ENCODE measurements around the gene DKC1.
A peak's percentile ranks its signal among the peaks of the same experiment; 100 is the strongest.

Gene DKC1

GRCh38 chrX:154762537-154763296 lies at the start of gene DKC1 (continued):
- TF ChIP-seq SETDB1 (IDR thresholded peaks at IDR 0.05; ENCODE audit: insufficient read length, low read length) (no peak), YY1 (tag by site-specific recombination; IDR thresholded peaks at IDR 0.05) (peak; percentile 66; the same call in 1 of the 2 replicates), PBX3 (CRISPR knock-in tag; IDR thresholded peaks at IDR 0.05) (peak; percentile 54; the same call in 1 of the 2 replicates), ZNF514 (tag by site-specific recombination; IDR thresholded peaks at IDR 0.05) (no peak), ZNF473 (tag by site-specific recombination; IDR thresholded peaks at IDR 0.05) (no peak), GLI2 (tag by site-specific recombination; IDR thresholded peaks at IDR 0.05; ENCODE audit: borderline replicate concordance, low read depth) (no peak), ZNF423 (tag by site-specific recombination; IDR thresholded peaks at IDR 0.05) (no peak), ZNF561 (tag by site-specific recombination; IDR thresholded peaks at IDR 0.05; ENCODE audit: borderline replicate concordance) (peak; percentile 23; the same call in 1 of the 2 replicates), ZNF311 (tag by site-specific recombination; IDR thresholded peaks at IDR 0.05; ENCODE audit: borderline replicate concordance) (no peak), ZNF19 (tag by site-specific recombination; IDR thresholded peaks at IDR 0.05; ENCODE audit: low read depth) (no peak), ZNF76 (tag by site-specific recombination; IDR thresholded peaks at IDR 0.05; ENCODE audit: borderline replicate concordance, low read depth) (peak; percentile 86), ZNF660 (tag by site-specific recombination; IDR thresholded peaks at IDR 0.05) (no peak), BCL6B (tag by site-specific recombination; IDR thresholded peaks at IDR 0.05) (no peak), ZBTB17 (tag by site-specific recombination; IDR thresholded peaks at IDR 0.05) (no peak; the same call in 1 of the 2 replicates), ZNF155 (tag by site-specific recombination; IDR thresholded peaks at IDR 0.05) (no peak), ZNF214 (tag by site-specific recombination; IDR thresholded peaks at IDR 0.05; ENCODE audit: borderline replicate concordance) (no peak)

- TF ChIP-seq CTCF (tag by site-specific recombination; IDR thresholded peaks at IDR 0.05) (peak; percentile 46; the same call in 1 of the 2 replicates), ZNF280C (tag by site-specific recombination; IDR thresholded peaks at IDR 0.05) (no peak), ZNF654 (tag by site-specific recombination; IDR thresholded peaks at IDR 0.05; ENCODE audit: low read depth) (peak; percentile 78), ELK4 (IDR thresholded peaks at IDR 0.05; ENCODE audit: borderline replicate concordance, low read depth, low read length) (no peak)
- ChIA-PET CTCF (no interaction called here), POLR2A (no interaction called here)
- Histone ChIP-seq H3K4me1 (ENCODE audit: control insufficient read depth, insufficient read depth, low read length) (peaks cover 5% of the 10 kb centered on the region; the same call in 1 of the 2 replicates), H3K27ac (ENCODE audit: extremely low read depth, low read depth, low read length) (no peak overlapping the region), H3K4me3 (ENCODE audit: low read depth, low read length) (no peak overlapping the region), H3K36me3 (ENCODE audit: control insufficient read depth in 2 of 2, insufficient read depth in 1 of 2, low read length in 2 of 2) (no peaks in the 10 kb centered on the region), H3K9me3 (ENCODE audit: control insufficient read depth, insufficient read depth, low read depth, low read length) (no peaks in the 10 kb centered on the region)
Observed at GRCh38 chrX:154714925-154715324, 47.7 kb upstream of the DKC1 start.
